22Rv1 (cell line): ENCODE results near the gene NFIA.

Experiments used
- ZFX ChIP-seq: fragments of 450-650 bp; IDR thresholded peaks from 2 replicates; pipeline ENCODE4 v1.6.1; 2017; ENCODE audit warnings: antibody characterized with exemption, borderline replicate concordance
- TF ChIP-seq, protein P1 (sequence below): fragments of 450-650 bp; IDR thresholded peaks from 2 replicates; pipeline ENCODE4 v1.5.1; 2017; ENCODE audit warnings: mild to moderate bottlenecking

DNA sequence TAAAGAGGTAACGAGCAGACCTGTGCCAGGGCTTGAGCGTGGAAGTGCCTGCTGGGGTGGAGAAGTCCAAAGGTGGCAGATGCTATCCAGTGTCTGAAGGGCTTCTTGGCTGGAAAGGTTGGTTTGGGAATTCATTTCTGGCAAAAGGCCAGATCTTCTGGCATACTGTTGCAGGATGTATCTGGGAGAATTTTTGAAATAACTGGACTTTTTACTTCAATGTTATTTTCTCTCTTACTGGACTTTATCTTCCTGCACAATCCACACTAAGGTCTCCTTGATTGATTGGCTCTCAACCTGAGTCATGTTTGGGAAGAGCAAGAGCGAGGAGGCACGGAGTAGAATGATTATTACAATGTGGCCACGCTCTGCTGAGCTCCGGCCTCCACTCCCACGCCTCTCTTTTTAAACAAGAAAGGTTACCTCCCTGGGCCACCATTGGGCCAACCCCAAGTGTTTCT is 364.2 kb downstream of the NFIA start:
- TF ChIP-seq, protein P1, sequence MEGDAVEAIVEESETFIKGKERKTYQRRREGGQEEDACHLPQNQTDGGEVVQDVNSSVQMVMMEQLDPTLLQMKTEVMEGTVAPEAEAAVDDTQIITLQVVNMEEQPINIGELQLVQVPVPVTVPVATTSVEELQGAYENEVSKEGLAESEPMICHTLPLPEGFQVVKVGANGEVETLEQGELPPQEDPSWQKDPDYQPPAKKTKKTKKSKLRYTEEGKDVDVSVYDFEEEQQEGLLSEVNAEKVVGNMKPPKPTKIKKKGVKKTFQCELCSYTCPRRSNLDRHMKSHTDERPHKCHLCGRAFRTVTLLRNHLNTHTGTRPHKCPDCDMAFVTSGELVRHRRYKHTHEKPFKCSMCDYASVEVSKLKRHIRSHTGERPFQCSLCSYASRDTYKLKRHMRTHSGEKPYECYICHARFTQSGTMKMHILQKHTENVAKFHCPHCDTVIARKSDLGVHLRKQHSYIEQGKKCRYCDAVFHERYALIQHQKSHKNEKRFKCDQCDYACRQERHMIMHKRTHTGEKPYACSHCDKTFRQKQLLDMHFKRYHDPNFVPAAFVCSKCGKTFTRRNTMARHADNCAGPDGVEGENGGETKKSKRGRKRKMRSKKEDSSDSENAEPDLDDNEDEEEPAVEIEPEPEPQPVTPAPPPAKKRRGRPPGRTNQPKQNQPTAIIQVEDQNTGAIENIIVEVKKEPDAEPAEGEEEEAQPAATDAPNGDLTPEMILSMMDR: no peak
- no peak for TF ChIP-seq ZFX
